HG03558 (cell line): ENCODE measurements around the gene TRH.
"Not testable (repeated sequence)": the region's sequence is repeated elsewhere in the genome, so short reads cannot be mapped to it uniquely, and the experiment has no call there.

ENCODE experiments used
- ATAC-seq: cut with Tn5 transposase; IDR thresholded peaks from one replicate; pipeline ENCODE4 v1.9.1; 2021; ENCODE audit warnings: moderate number of reproducible peaks; ENCODE audit not compliant: unreplicated experiment; ENCODE audit errors: extremely low read depth

Gene TRH

DNA sequence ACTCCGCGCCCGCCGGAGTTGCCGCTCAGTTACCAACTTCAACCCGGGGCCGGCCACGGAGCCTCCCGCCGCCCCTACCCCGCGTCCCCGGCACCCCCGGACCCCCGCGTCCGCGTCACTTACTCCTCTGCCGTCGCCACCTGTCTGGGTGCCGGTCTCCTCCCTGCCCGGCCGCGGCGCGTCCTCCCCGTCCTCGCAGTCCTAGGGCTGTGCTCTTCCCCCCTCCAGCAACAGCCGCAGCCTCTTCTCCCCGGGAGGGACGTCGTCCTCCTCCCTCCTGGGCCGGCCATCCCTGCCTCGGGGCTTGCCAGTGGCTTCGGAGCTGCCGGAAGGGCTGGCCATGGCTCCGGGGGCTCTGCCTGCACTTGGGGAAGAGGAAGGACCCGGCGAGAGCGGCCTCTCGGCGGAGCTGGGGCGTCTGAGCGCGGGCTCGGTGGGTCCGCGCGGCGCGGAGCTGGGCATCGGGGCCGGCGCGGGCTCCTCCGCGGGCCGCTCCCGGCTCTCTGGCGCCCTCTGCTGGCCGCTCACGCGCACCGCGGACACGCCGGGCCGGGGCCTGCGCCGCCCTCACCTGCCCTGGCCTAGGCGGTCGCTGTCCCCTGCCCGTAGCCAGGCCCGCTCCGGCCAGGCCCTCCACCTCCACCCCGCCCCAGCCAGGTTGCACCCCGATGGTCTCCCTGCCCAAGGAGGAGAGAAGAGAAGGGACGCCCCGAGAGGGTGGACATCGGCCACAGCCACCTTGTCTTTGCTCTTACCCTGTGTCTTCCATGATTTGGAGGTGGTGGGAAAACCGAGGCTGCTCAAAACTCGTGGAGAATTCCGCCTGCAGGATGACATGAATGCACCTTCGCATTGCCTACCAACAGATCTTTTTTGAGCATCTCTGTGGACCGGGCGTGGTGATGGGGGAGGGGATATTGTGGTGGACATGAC is 28.4 kb downstream of the TRH start:
- ATAC-seq: not testable (repeated sequence)

DNA sequence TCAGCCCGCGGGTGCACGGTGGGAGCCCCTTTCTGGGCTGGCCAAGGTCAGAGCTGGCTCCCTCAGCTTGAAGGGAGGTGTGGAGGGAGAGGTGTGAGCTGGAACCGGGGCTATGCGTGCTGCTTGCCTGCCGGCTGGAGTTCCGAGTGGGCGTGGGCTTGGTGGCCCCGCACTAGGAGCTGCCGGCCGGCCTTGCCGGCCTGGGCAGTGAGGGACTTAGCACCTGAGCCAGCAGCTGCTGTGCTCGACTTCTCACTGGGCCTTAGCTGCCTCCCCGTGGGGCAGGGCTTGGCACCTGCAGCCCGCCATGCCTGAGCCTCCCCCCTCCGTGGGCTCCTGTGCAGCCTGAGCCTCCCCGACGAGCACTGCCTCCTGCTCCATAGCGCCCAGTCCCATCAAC is 36.0 kb downstream of the TRH start:
- no peak for ATAC-seq

DNA sequence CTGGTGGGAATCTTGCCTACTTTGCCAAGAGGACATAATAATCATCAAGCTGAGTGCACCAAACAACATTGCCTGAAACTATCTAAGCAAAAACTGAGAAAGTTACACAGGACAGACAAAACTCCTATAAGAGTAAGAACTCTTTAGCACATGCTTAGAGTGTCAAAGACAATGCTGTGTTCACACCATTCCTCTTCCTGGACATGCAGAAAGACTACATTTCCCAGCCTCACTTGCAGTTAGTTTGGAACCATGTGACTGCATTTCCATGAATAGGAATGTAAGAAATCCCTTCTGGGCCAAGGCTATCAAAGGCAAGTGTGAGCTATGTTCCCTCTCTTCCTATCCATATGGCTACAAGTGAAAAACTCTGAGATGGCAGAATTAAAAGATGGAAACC is 37.6 kb downstream of the TRH start:
- not testable (repeated sequence) for ATAC-seq

DNA sequence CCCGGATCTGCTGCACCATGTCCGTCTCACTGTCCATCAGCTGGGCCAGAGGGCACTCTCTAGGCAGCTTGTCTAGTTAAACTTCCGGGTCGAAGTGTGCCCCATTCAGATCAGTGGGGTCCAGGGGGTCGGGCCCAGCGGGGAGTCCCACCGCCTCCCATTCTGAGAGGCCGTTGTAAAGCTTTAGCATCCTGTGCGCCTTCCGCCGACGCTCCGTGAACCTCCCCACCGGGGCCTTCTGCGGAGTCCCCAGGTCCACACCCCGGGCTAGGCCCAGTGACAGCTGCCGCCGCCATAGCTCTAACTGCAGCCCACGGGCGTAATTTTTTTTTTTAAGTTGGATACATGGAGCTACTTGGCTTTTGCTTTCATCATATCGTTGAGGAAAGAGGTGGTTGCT is 38.7 kb downstream of the TRH start:
- not testable (repeated sequence) for ATAC-seq

DNA sequence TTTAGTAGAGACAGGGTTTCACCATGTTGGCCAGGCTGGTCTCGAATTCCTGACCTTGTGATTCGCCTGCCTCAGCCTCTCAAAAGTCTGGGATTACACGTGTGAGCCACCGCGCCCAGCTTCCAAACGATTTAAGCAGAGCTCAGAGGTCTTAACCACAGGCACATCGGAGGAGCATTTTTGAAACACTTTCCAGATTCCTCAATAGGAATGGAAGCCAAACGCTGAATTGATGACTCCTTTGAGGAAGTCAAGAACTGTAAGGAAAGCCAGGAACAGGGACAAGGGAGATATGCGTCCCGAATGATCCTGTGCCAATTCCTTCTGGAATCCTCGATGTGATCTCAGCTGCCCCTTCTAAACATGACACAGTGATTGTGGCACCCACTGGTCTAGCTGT is 40.0 kb downstream of the TRH start:
- no peak for ATAC-seq

DNA sequence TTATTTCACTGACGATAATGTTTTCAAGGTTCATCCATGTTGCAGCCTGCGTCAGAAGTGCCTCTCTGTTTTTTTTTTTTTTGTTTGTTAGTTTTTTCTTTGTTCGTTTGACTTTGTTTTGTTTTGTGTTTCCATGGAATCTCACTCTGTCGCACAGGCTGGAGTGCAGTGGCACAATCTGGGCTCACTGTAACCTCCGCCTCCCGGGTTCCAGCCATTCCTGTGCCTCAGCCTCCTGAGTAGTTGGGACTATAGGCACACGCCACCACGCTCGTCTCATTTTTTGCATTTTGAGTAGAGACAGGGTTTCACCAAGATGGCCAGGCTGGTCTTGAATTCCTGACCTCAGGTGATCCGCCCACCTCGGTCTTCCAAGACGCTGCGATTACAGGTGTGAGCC is 43.1 kb downstream of the TRH start:
- not testable (repeated sequence) for ATAC-seq

DNA sequence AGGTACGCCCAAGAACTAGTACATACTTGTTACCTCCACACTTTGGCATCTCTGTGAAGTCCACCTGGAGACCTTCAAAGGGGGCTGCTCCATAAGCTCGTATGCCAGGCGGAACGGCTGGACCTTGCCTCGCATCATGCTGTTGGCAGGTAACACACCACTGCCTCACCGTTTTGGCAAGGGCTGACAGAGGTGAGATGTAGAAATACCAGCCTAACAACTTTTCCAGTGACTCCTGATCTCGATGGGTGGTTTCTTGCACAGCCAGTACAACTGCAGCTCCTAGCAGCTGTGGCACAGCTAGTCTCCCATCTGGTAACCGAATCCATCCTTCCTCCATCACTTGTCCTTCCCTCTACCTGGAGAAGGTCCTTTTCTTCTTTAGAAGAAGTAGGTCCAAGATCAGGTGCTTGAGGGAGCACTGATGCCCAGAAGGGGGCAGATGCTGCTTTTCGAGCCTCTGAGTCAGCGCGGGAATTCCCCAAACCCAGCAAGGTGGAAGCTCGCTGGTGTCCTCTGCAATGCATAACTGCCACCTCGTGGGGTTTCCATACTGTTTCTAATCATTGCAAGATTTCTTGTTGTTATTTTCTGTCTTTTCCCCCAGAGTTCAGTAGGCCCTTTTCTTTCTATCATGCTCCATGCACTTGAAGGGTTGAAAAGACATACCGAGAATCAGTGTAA is 51.8 kb downstream of the TRH start:
- ATAC-seq: not testable (repeated sequence)

DNA sequence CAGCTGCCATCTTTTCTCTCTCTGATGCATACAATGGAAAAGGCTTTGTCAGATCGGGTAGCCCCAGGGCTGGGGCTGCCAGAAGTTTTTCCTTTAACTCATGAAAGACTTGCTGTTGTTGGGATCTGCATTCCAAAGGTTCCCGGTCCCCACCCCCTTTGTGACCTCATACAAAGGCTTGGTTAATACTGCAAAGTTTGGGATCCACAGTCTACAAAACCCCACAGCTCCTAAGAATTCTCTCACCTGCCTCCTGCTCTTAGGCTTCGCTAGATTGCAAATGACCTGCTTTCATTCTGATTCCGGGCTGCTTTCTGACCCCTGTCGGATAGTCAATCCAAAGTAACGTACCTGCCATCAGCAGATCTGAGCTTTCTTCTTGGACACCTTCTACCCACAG is 52.9 kb downstream of the TRH start:
- not testable (repeated sequence) for ATAC-seq
